HG02678 (cell line): ENCODE data around the gene PARD6G.
"Not testable (repeated sequence)": the region's sequence is repeated elsewhere in the genome, so short reads cannot be mapped to it uniquely, and the experiment has no call there.

Experiments
- ATAC-seq: cut with Tn5 transposase; IDR thresholded peaks from one replicate; pipeline ENCODE4 v1.9.1; 2021; ENCODE audit warnings: mild to moderate bottlenecking, moderate library complexity; ENCODE audit not compliant: unreplicated experiment

The PARD6G gene

GRCh38 chr18:80243204-80243603 is 4.1 kb downstream of the PARD6G start:
- ATAC-seq = no peak

- no peak for ATAC-seq
Measured at GRCh38 chr18:80241919-80242777, 5.2 kb downstream of the PARD6G start.

GRCh38 chr18:80239830-80240229 is 7.5 kb downstream of the PARD6G start:
- no peak for ATAC-seq

GRCh38 chr18:80238651-80239260 is 8.6 kb downstream of the PARD6G start:
- ATAC-seq = no peak

GRCh38 chr18:80237519-80237918 is 9.8 kb downstream of the PARD6G start:
- ATAC-seq = not testable (repeated sequence)

- no peak for ATAC-seq
Measured at GRCh38 chr18:80234398-80234797, 12.9 kb downstream of the PARD6G start.

- no peak for ATAC-seq
Measured at GRCh38 chr18:80233899-80234298, 13.4 kb downstream of the PARD6G start.

- ATAC-seq = no peak
Measured at GRCh38 chr18:80233201-80233835, 14.0 kb downstream of the PARD6G start.

GRCh38 chr18:80232710-80233109 is 14.6 kb downstream of the PARD6G start:
- no peak for ATAC-seq

GRCh38 chr18:80232030-80232429 is 15.3 kb downstream of the PARD6G start:
- ATAC-seq = no peak

- no peak for ATAC-seq
Measured at GRCh38 chr18:80231616-80232015, 15.7 kb downstream of the PARD6G start.

DNA sequence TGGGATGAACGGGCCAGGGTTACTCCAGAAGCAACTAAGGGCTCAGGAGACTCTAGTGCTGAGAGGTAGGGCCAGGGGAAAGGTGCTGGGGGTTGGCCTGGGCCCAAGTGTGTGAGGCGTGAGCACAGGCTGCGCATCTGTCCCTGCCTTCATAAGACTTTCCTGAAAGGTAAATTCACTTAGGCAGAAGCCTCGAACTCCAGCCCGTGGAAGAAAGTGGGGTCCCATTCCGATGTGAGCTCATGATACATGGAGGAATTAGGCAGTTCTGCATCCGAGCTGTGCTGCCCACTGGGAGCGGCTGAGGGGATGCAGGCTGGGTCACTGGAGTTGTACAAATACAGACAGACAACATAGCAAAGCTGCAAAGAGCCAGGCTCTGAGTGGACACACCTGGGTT is 16.2 kb downstream of the PARD6G start:
- ATAC-seq = no peak

- no peak for ATAC-seq
Measured at GRCh38 chr18:80229766-80230745, 17.3 kb downstream of the PARD6G start.

- ATAC-seq = no peak
Measured at GRCh38 chr18:80229363-80229762, 18.0 kb downstream of the PARD6G start.

- ATAC-seq = no peak
Measured at GRCh38 chr18:80228051-80228848, 19.1 kb downstream of the PARD6G start.

GRCh38 chr18:80227472-80227871 is 19.8 kb downstream of the PARD6G start:
- ATAC-seq = no peak

DNA sequence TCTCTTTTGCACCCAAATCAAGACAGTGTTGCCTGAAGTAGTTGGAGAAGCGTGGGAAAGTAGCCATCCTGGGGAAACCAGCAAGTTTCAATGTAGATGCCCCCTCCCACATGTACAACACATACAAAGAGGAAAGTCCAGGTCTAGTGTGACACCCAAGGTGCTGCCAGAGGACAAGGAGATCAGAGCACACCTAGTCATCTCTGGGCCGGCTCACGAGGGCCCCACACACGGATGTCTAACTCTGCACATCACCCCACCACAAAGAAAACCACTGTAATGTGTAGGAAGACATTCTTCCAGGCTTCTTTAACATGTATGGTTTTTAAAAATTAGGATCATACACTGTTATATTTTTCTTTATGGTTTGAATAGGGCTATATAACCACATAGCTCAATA is 21.6 kb downstream of the PARD6G start:
- ATAC-seq = no peak

DNA sequence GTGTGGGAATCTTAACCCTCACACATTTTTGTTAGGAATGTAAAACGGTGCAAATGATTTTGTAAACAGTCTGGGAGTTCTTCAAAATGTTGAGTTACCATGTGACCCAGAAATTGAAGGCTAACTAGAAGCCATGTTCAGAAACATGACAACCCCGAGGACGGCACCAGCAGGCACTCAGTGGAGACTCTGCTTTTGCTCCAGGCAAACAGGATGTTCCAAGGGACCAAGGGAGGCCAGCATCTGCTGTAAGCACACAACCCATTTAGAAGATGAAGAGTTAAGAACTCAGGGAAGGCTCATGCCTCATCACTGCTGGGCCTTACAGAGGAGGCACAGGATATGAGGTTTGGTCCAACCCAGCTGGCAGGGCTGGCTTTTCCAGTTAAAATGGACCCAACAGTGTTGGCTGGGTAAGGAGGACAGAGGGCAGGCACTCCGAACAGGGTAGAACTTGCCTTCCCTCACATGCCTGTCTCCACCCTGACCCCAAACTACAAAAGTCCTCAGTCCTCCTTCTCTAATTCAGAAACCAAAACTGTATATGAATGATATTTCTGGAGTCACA is 23.6 kb downstream of the PARD6G start:
- no peak for ATAC-seq

GRCh38 chr18:80219488-80219887 is 27.8 kb downstream of the PARD6G start:
- not testable (repeated sequence) for ATAC-seq
